ENCODE results near the gene RAD18. TPM values are rescaled to one million over a fixed set of nuclear protein-coding genes. Genes with fewer than 3 reads are reported as not detected.

RAD18 gene
- total and polyA plus RNA-seq, 9 of the 15 experiments (the other 6 are each of a cell fraction or from before 2014, with no cell fraction given), result 19.2 to 49.4 (median 34.4) TPM

DNA sequence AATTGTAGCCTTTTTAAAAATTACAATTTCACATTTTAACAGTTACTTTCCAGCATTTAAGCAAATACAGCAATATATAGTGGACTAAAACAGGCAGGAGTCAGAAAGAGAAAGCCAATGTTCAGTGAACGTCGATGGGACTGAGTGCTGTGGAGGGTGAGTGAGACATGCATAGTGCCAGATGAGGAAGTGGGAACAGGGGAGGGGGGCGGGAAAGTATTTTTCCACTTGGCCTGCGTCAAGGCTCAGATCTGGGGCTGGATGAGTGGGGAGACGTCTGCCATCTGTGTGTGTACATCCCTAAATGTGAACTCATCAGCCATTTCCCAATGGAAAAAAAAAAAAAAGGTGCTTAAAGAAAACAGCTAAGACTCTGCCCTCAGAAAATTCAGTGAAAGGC, 19.2 kb upstream of the RAD18 start:
- Histone ChIP-seq H2AFZ (ENCODE audit: low read depth, low read length) (no peak overlapping the region), H3K4me3 (no peak overlapping the region), H3K9me1 (ENCODE audit: control insufficient read depth, insufficient read depth, low read length) (no peaks in the 10 kb centered on the region), H3K9me3 (replicated peaks; ENCODE audit: control insufficient read depth, insufficient read depth, low read depth, low read length) (no peaks in the 10 kb centered on the region), H4K20me1 (replicated peaks; ENCODE audit: control insufficient read depth, insufficient read depth, low read length) (no peaks in the 10 kb centered on the region), H3K9ac (ENCODE audit: insufficient read depth in 1 of 2, low read depth in 2 of 2, low read length in 2 of 2) (no peak overlapping the region), H3K36me3 (ENCODE audit: control insufficient read depth, insufficient read depth, low read length) (no peaks in the 10 kb centered on the region), H3K4me2 (ENCODE audit: insufficient read depth, low read length) (no peak overlapping the region), H3K27me3 (ENCODE audit: control insufficient read depth in 2 of 2, insufficient read depth in 2 of 2, low read length in 2 of 2) (peaks cover 48 to 64% of the 10 kb centered on the region in 2 experiments), H3K4me1 (replicated peaks in 1 of 2; ENCODE audit: control insufficient read depth in 2 of 2, insufficient read depth in 2 of 2, low read length in 2 of 2) (peaks cover 0 to 8% of the 10 kb centered on the region in 2 experiments; a peak in 2 of 5 replicates), H3K79me2 (ENCODE audit: control insufficient read depth, insufficient read depth, low read length) (no peaks in the 10 kb centered on the region), H3K27ac (ENCODE audit: extremely low read depth, low read depth, low read length) (no peak overlapping the region)
- ChIA-PET POLR2A (interaction anchor here (0.6 kb wide), 1 partner anchor 216 kb away, joined by 3 read pairs; no protein-coding TSS in a partner anchor), CTCF (ENCODE audit: low intra/inter-chr PET ratio) (no interaction called here)
- 2% methylated on average over 4 of the region's 5 CpGs for WGBS (ENCODE audit: insufficient coverage, low coverage, missing lambda C conversion rate)
- no peak for TF ChIP-seq RBFOX2 (IDR thresholded peaks at IDR 0.05; ENCODE audit: low read depth, low read length)
- no peak for TF ChIP-seq SMAD4 (CRISPR knock-in tag; conservative IDR thresholded peaks at IDR 0.05)
- TF ChIP-seq SPI1 (IDR thresholded peaks at IDR 0.05; ENCODE audit: borderline replicate concordance, low read depth, low read length), result peak; percentile 73
- no peak for DNase-seq (ENCODE audit: extremely low read depth in 1 of 4, low spot score in 3 of 4)
- in situ Hi-C loops (cut with MboI) (no loop called here), intact Hi-C loops (cut with micrococcal nuclease) (loop anchor here (10.0 kb wide), 1 partner anchor 502 kb away; no protein-coding TSS in a partner anchor)
- BruUV-seq (replicated peaks), result no TSS peak
- no peak for ATAC-seq
- no peak for FAIRE-seq

DNA sequence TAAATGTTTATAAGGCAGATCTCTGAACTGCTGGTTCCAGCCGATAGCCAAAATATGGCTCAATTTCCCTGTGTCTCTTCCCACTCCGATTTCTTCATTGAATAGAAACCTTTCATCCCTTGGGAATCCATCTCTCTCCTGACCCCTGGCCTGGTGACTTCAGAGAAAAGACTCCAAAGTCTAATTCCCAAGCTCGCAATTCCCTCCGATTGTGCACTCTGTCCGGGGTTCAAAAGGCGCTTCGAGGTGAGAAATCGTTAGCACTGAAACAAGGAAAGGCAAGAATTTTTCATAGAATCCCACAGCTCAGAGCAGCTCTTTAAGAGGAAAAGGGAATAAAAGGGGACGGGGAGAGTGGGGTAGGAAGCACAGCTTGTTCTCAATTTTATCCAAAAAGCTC, 18.4 kb upstream of the RAD18 start:
- 3% methylated on average over 9 of the region's 9 CpGs for WGBS (ENCODE audit: insufficient coverage, low coverage, missing lambda C conversion rate)
- Histone ChIP-seq H3K4me2 (ENCODE audit: insufficient read depth, low read length) (no peak overlapping the region), H4K20me1 (replicated peaks; ENCODE audit: control insufficient read depth, insufficient read depth, low read length) (no peaks in the 10 kb centered on the region), H3K27me3 (ENCODE audit: control insufficient read depth in 2 of 2, insufficient read depth in 2 of 2, low read length in 2 of 2) (peaks cover 48 to 63% of the 10 kb centered on the region in 2 experiments), H3K9me1 (ENCODE audit: control insufficient read depth, insufficient read depth, low read length) (no peaks in the 10 kb centered on the region), H3K4me3 (no peak overlapping the region), H3K4me1 (replicated peaks in 1 of 2; ENCODE audit: control insufficient read depth in 2 of 2, insufficient read depth in 2 of 2, low read length in 2 of 2) (peaks cover 0 to 8% of the 10 kb centered on the region in 2 experiments; a peak in 2 of 5 replicates), H3K27ac (ENCODE audit: extremely low read depth, low read depth, low read length) (no peak overlapping the region), H2AFZ (ENCODE audit: low read depth, low read length) (no peak overlapping the region), H3K36me3 (ENCODE audit: control insufficient read depth, insufficient read depth, low read length) (no peaks in the 10 kb centered on the region), H3K9me3 (replicated peaks; ENCODE audit: control insufficient read depth, insufficient read depth, low read depth, low read length) (no peaks in the 10 kb centered on the region), H3K9ac (ENCODE audit: insufficient read depth in 1 of 2, low read depth in 2 of 2, low read length in 2 of 2) (no peak overlapping the region), H3K79me2 (ENCODE audit: control insufficient read depth, insufficient read depth, low read length) (no peaks in the 10 kb centered on the region)
- TF ChIP-seq PYGO2 (tag; IDR thresholded peaks at IDR 0.05) (no peak), TAF1 (IDR thresholded peaks at IDR 0.05; ENCODE audit: control insufficient read depth, extremely low read depth, insufficient read depth, low read length, severe bottlenecking) (no peak), HNRNPH1 (optimal IDR thresholded peaks at IDR 0.05; ENCODE audit: low read depth, low read length) (no peak), ZKSCAN8 (CRISPR knock-in tag; IDR thresholded peaks at IDR 0.05) (no peak), RB1 (IDR thresholded peaks at IDR 0.05; ENCODE audit: low read depth) (no peak), TEAD4 (IDR thresholded peaks at IDR 0.05; ENCODE audit: low read length) (no peak), TEAD4 (CRISPR knock-in tag; IDR thresholded peaks at IDR 0.05; ENCODE audit: borderline replicate concordance) (no peak), RBM17 (IDR thresholded peaks at IDR 0.05; ENCODE audit: borderline replicate concordance, low read depth, low read length) (no peak), POLR2AphosphoS2 (IDR thresholded peaks at IDR 0.05; ENCODE audit: low read length) (no peak), BRF1 (IDR thresholded peaks at IDR 0.05; ENCODE audit: borderline replicate concordance, extremely low read depth, insufficient read length) (no peak), KHSRP (IDR thresholded peaks at IDR 0.05) (no peak), PML (IDR thresholded peaks at IDR 0.05; ENCODE audit: low read length) (no peak), ZNF124 (CRISPR knock-in tag; IDR thresholded peaks at IDR 0.05) (no peak), POLR2B (IDR thresholded peaks at IDR 0.05; ENCODE audit: low read depth, partially characterized antibody) (no peak), RNF2 (IDR thresholded peaks at IDR 0.05) (no peak)
- no peak for DNase-seq (ENCODE audit: extremely low read depth in 1 of 4, low spot score in 3 of 4)
- no peak for FAIRE-seq
- intact Hi-C loops (cut with micrococcal nuclease), result loop anchor here (10.0 kb wide), 1 partner anchor 503 kb away; no protein-coding TSS in a partner anchor
- in situ Hi-C loops (cut with MboI), result no loop called here
- ATAC-seq, result no peak
- POLR2A ChIA-PET, result interaction anchor here (1.1 kb wide), 1 partner anchor 28 kb away, joined by 3 read pairs; no protein-coding TSS in a partner anchor
- BruUV-seq (replicated peaks), result no TSS peak
- CTCF ChIA-PET (ENCODE audit: low intra/inter-chr PET ratio), result no interaction called here
